Epithelial cell of esophagus (primary cell): ENCODE measurements around the gene MYO1B.

Experiments
- DNase-seq: peaks from one replicate; pipeline ENCODE4 v3.0.0; 2010; ENCODE audit warnings: low read depth
- H3K4me3 ChIP-seq: 2 replicates; pipeline ENCODE4 v1.5.1; 2011; ENCODE audit warnings: mild to moderate bottlenecking, low read length, control low read depth
- CTCF ChIP-seq: IDR thresholded peaks from 2 replicates; pipeline ENCODE4 v1.5.1; 2011; ENCODE audit warnings: low read depth, mild to moderate bottlenecking, low read length, control low read depth, inconsistent platforms; ENCODE audit not compliant: insufficient read depth; ENCODE audit errors: missing control alignments

MYO1B gene

GRCh38 chr2:191359133-191359532 is 113.9 kb downstream of the MYO1B start:
- H3K4me3 ChIP-seq: no peak overlapping the region
- no peak for DNase-seq
- TF ChIP-seq CTCF: no peak

- TF ChIP-seq CTCF: no peak
- no peak for DNase-seq
- no peak overlapping the region for H3K4me3 ChIP-seq
Observed at GRCh38 chr2:191360918-191361317, 115.7 kb downstream of the MYO1B start.

GRCh38 chr2:191362841-191363240 is 117.6 kb downstream of the MYO1B start:
- no peak for TF ChIP-seq CTCF
- H3K4me3 ChIP-seq: no peak overlapping the region
- DNase-seq: no peak

GRCh38 chr2:191363267-191363666 is 118.1 kb downstream of the MYO1B start:
- H3K4me3 ChIP-seq: no peak overlapping the region
- TF ChIP-seq CTCF: no peak
- no peak for DNase-seq

- DNase-seq: no peak
- no peak for TF ChIP-seq CTCF
- H3K4me3 ChIP-seq: no peak overlapping the region
Observed at GRCh38 chr2:191365089-191365488, 119.9 kb downstream of the MYO1B start.

GRCh38 chr2:191366199-191366598 is 121.0 kb downstream of the MYO1B start:
- no peak overlapping the region for H3K4me3 ChIP-seq
- no peak for DNase-seq
- TF ChIP-seq CTCF: no peak

GRCh38 chr2:191369034-191369433 is 123.8 kb downstream of the MYO1B start:
- no peak for DNase-seq
- peak; percentile 24 for TF ChIP-seq CTCF

More at GRCh38 chr2:191369034-191369433, 123.8 kb downstream of the MYO1B start:
- no peak overlapping the region for H3K4me3 ChIP-seq
